Thymus (tissue), 11 donors: ENCODE results near the gene NR2F2. TPM values are rescaled to one million over a fixed set of nuclear protein-coding genes. Genes with fewer than 3 reads are reported as not detected.

ENCODE experiments used
- DNase-seq, 9 donors: peaks; one replicate each; pipeline ENCODE4 v3.0.0-alpha.2; 2013; ENCODE audit warnings: low spot score in 9 of 9, low read depth in 6 of 9, missing footprints in 1 of 9
- H3K27ac ChIP-seq, 2 donors: one replicate each; pipeline ENCODE4 v1.5.1; 2013; ENCODE audit warnings: control low read depth in 1 of 2, low read depth in 1 of 2, low read length in 1 of 2, mild to moderate bottlenecking in 1 of 2, moderate library complexity in 1 of 2
- H3K27me3 ChIP-seq, 2 donors: one replicate each; pipeline ENCODE4 v1.5.1; 2013; ENCODE audit warnings: low read length in 1 of 2; ENCODE audit not compliant: control insufficient read depth in 2 of 2, insufficient read depth in 1 of 2
- H3K36me3 ChIP-seq, 2 donors: one replicate each; pipeline ENCODE4 v1.5.1; 2013; ENCODE audit warnings: low read length in 1 of 2, mild to moderate bottlenecking in 1 of 2, moderate library complexity in 1 of 2; ENCODE audit not compliant: control insufficient read depth in 2 of 2, insufficient read depth in 2 of 2
- H3K4me1 ChIP-seq, 2 donors: one replicate each; pipeline ENCODE4 v1.5.1; 2013; ENCODE audit warnings: low read length in 2 of 2; ENCODE audit not compliant: control insufficient read depth in 2 of 2, insufficient read depth in 2 of 2
- H3K4me3 ChIP-seq, 2 donors: one replicate each; pipeline ENCODE4 v1.5.1; 2013; ENCODE audit warnings: low read length in 2 of 2, control low read depth in 1 of 2, mild to moderate bottlenecking in 1 of 2
- H3K9me3 ChIP-seq, 2 donors: one replicate each; pipeline ENCODE4 v1.5.1; 2013; ENCODE audit warnings: low read length in 1 of 2, mild to moderate bottlenecking in 1 of 2; ENCODE audit not compliant: control insufficient read depth in 2 of 2, insufficient read depth in 1 of 2
- whole genome bisulfite sequencing: extraction: QIAGEN DNeasy Blood & Tissue Kit; methylation state at CpG from one replicate; pipeline ENCODE4 v1.1.7; 2013; 5-methylcytosine and 5-hydroxymethylcytosine counted together
- polyA plus RNA-seq: library from polyadenylated mRNA; stranded (reverse); fragments of 200-250 nt; gene quantifications from one replicate; pipeline ENCODE4 v1.2.3, GENCODE V29; 2013
- total RNA-seq: library from RNA; stranded (reverse); fragments of 120-200 nt; gene quantifications from one replicate; pipeline ENCODE4 v1.2.4, GENCODE V29; 2013
- donor health status: healthy.

Gene NR2F2
- total and polyA plus RNA-seq, 2 donors: 2.0 to 11.9 TPM

GRCh38 chr15:96322536-96323318, 7.8 kb upstream of the NR2F2 start:
- peak overlapping the region in 1 of 2 donors; percentile 32 for H3K27ac ChIP-seq
- no peak overlapping the region for H3K4me3 ChIP-seq
- H3K27me3 ChIP-seq: peaks cover 73 to 80% of the 10 kb centered on the region in 2 donors
- no peaks in the 10 kb centered on the region for H3K36me3 ChIP-seq
- H3K9me3 ChIP-seq: no peaks in the 10 kb centered on the region
- no peaks in the 10 kb centered on the region for H3K4me1 ChIP-seq
- 6% methylated on average over 66 of the region's 66 CpGs for WGBS
- DNase-seq: no peak

- Histone ChIP-seq H3K36me3 (no peaks in the 10 kb centered on the region), H3K9me3 (no peaks in the 10 kb centered on the region), H3K4me1 (no peaks in the 10 kb centered on the region), H3K4me3 (no peak overlapping the region), H3K27me3 (peaks cover 81 to 87% of the 10 kb centered on the region in 2 donors), H3K27ac (no peak overlapping the region)
- no peak for DNase-seq
- WGBS: 17% methylated on average over 29 of the region's 29 CpGs
Observed at GRCh38 chr15:96323319-96324145, 7.0 kb upstream of the NR2F2 start.

DNA sequence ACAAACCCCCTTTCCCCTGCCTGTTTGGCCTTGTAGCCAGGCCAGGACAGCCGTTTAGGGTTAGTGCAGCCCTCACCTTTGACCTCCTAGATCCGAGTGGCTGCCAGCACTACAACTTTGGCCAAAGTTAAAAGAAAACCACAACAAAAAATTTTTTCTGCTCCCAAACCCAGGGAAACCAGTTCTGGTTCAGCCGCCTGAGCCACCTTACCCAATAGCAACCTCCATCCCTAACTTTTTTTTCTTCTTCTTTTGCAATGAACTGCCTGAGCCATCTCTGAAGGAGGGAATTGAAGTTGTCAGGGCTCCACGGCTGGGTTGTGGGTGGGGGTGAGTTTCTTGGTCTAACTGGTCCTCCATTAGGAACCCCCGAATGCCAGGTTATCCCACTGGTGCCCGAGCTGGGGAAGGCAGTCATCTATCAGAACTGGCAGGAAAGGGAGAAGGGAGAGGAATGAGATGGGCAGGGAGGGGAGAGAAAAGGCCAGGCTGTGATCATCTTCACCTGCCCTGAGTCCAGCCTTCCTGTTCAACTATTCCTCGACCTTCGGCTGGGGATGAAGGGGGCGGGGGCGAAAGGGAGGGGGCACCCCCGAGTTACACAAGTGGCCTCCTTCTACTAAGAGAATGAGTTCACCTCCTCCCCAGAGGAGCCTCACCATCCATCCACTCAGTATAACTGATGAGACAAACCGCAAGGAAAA, 6.2 kb upstream of the NR2F2 start:
- Histone ChIP-seq H3K4me3 (no peak overlapping the region), H3K4me1 (no peaks in the 10 kb centered on the region), H3K9me3 (no peaks in the 10 kb centered on the region), H3K36me3 (no peaks in the 10 kb centered on the region), H3K27ac (no peak overlapping the region), H3K27me3 (peaks cover 89 to 95% of the 10 kb centered on the region in 2 donors)
- WGBS: 16% methylated on average over 12 of the region's 12 CpGs
- DNase-seq: no peak

DNA sequence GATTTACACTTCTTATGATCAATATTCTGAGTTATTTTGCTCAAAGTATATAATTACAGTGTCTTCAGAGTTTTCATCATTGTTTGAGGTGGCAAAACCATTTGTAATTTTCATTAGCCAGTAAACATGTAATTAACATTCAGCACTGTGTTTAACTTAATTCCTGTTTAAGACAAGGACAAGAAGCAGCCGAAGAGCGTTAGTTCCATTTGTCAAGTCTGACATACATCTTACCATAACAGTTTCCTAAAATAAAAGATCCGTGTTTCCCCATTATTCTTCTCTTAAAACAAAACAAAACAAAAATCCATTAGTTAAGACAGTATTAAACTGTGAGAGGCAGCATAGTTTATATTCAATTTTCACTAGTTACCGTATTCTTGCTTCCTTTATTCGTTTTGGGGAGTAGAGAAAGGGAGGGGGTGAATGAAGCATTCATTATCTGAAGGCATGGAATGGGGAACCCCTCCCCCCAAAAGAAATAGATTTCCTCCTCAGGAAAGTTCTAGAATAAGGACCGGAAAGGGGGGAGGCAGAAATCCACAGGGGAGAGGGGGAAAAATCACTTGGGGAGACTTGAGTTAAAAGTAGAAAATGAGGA, 5.5 kb upstream of the NR2F2 start:
- Histone ChIP-seq H3K27me3 (peaks cover 92 to 98% of the 10 kb centered on the region in 2 donors), H3K27ac (peak overlapping the region in 1 of 2 donors; percentile 52), H3K36me3 (no peaks in the 10 kb centered on the region), H3K4me3 (no peak overlapping the region), H3K9me3 (no peaks in the 10 kb centered on the region), H3K4me1 (peaks cover 0 to 2% of the 10 kb centered on the region in 2 donors)
- WGBS: 6% methylated on average over 6 of the region's 6 CpGs
- DNase-seq: no peak

GRCh38 chr15:96325541-96326327, 4.8 kb upstream of the NR2F2 start:
- H3K36me3 ChIP-seq: no peaks in the 10 kb centered on the region
- peaks cover 0 to 3% of the 10 kb centered on the region in 2 donors for H3K4me1 ChIP-seq
- DNase-seq: no peak
- peak overlapping the region in 1 of 2 donors; percentile 36 for H3K4me3 ChIP-seq
- H3K27ac ChIP-seq: peak overlapping the region in 1 of 2 donors; percentile 52
- H3K27me3 ChIP-seq: peaks cover 91 to 98% of the 10 kb centered on the region in 2 donors
- no peaks in the 10 kb centered on the region for H3K9me3 ChIP-seq
- WGBS: 6% methylated on average over 17 of the region's 17 CpGs

DNA sequence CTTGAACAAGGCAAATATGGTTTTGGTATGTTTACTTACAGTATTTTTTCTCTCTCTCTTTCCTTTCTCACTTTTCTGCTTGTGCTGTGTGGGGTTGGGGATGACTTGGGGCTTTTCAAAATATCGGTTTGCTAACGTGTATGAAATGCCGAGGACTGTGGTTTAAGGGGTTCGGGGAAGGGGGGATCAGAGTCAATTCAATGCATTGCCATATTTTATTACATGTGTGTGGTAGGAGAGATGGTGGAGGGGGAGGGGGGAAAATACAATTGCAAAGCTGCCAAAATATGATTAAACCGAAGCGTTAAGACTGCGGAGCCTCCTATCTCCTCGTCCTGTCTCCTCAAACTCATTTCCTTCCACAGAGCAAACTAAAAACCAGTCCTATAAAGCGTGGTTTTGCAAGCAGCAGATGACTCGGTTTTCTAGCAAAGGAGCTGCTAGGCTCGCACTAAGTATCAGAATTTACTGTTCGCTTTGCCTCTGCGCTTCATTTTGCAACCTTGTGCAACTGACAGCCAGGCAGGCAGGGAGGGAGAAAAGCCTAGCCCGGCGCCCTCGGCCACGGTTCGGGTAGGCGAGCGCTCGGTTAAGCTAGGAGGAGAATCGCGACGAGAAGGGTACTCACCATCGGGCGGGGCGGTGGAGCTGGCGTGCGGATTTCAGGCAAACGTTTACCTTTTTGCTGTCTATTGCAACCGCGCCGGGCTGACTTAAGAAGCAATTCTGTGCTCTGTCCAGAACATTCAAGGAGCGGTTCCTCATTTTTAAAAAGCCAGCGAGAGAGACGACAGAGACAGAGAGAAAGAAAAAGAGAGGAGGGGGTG, 4.0 kb upstream of the NR2F2 start:
- H3K27me3 ChIP-seq: peaks cover 91 to 95% of the 10 kb centered on the region in 2 donors
- WGBS: 4% methylated on average over 36 of the region's 36 CpGs
- H3K36me3 ChIP-seq: no peaks in the 10 kb centered on the region
- peak overlapping the region; percentile 29 to 36 for H3K4me3 ChIP-seq
- DNase-seq: no peak
- H3K27ac ChIP-seq: peak overlapping the region in 1 of 2 donors; percentile 51
- H3K9me3 ChIP-seq: no peaks in the 10 kb centered on the region
- peaks cover 2 to 4% of the 10 kb centered on the region in 2 donors for H3K4me1 ChIP-seq

DNA sequence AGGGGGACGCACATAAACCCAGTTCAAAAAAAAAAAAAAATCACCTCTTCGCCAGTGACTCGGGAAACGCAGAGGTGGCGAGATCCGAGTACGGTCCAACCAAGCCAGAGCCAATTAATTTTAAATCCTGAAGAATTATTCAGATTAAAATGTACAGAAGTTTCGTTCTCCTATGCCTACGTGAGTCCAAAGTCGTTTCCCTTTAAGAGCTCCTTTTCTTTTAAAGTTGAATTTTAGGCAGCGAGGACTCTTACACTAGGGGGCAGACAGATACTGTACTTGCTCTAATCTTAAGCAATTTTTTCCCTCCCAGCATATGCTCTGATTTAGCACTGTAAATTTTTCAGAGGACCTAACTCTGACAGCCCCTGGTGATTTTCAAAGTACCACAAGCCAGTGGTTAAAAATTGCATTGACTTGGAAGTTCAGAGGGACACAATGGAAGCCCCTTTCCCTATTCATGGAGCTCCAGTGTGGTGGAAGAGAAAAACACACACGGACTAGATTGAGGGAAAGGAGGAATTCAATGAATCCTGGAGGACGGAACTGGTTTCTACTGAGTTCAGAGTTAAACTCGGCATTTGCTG, 3.3 kb upstream of the NR2F2 start:
- peaks cover 2 to 7% of the 10 kb centered on the region in 2 donors for H3K4me1 ChIP-seq

More for the DNA sequence above, 3.3 kb upstream of the NR2F2 start:
- Histone ChIP-seq H3K27me3 (peaks cover 91 to 95% of the 10 kb centered on the region in 2 donors), H3K27ac (peak overlapping the region in 1 of 2 donors; percentile 51), H3K4me3 (peak overlapping the region; percentile 29 to 36), H3K9me3 (no peaks in the 10 kb centered on the region), H3K36me3 (no peaks in the 10 kb centered on the region)
- peak in 6 of 9 donors; percentile 7 to 68 (median 25) for DNase-seq
- 5% methylated on average over 14 of the region's 14 CpGs for WGBS
